Breast epithelium (tissue), 3 donors: ENCODE measurements around the gene CLTRN.

ENCODE experiments used
- POLR2A ChIP-seq: fragments of 450-650 bp; IDR thresholded peaks from one replicate; pipeline ENCODE4 v1.6.1; 2016; ENCODE audit warnings: antibody characterized with exemption, mild to moderate bottlenecking, moderate library complexity
- POLR2AphosphoS5 ChIP-seq, 3 donors: sonication (generic); formaldehyde crosslinking; IDR thresholded peaks; one replicate each; pipeline ENCODE4 v1.6.1; 2017; ENCODE audit warnings: antibody characterized with exemption in 3 of 3
- TF ChIP-seq, protein P1 (sequence below), 3 donors: fragments of 450-650 bp; IDR thresholded peaks; one replicate each; pipeline ENCODE4 v1.5.1; 2016 to 2017; ENCODE audit warnings: antibody characterized with exemption in 3 of 3, mild to moderate bottlenecking in 3 of 3, moderate library complexity in 3 of 3

GRCh38 chrX:15579778-15580747 is 84.5 kb downstream of the CLTRN start:
- TF ChIP-seq, protein P1, sequence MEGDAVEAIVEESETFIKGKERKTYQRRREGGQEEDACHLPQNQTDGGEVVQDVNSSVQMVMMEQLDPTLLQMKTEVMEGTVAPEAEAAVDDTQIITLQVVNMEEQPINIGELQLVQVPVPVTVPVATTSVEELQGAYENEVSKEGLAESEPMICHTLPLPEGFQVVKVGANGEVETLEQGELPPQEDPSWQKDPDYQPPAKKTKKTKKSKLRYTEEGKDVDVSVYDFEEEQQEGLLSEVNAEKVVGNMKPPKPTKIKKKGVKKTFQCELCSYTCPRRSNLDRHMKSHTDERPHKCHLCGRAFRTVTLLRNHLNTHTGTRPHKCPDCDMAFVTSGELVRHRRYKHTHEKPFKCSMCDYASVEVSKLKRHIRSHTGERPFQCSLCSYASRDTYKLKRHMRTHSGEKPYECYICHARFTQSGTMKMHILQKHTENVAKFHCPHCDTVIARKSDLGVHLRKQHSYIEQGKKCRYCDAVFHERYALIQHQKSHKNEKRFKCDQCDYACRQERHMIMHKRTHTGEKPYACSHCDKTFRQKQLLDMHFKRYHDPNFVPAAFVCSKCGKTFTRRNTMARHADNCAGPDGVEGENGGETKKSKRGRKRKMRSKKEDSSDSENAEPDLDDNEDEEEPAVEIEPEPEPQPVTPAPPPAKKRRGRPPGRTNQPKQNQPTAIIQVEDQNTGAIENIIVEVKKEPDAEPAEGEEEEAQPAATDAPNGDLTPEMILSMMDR (IDR thresholded peaks at IDR 0.05), result no peak
- TF ChIP-seq POLR2A (no peak), POLR2AphosphoS5 (IDR thresholded peaks at IDR 0.05) (no peak)
